Aorta (tissue), 5 donors: Measurements from ENCODE around the gene DLX4. TPM values are rescaled to one million over a fixed set of nuclear protein-coding genes. Genes with fewer than 3 reads are reported as not detected.
A peak's percentile ranks its signal among the peaks of the same experiment; 100 is the strongest.

Experiments used
- ATAC-seq: fragments of 200-7000 bp; cut with Tn5 transposase; one replicate; pipeline ENCODE4 v1.9.1; 2022; ENCODE audit warnings: moderate library complexity; ENCODE audit not compliant: low FRiP score
- DNase-seq, 2 donors: peaks; one replicate each; pipeline ENCODE4 v3.0.0-alpha.2; 2020
- H3K27ac ChIP-seq, 2 donors: one replicate each; pipeline ENCODE4 v1.5.1; 2013; ENCODE audit warnings: low read length in 2 of 2, mild to moderate bottlenecking in 2 of 2, moderate library complexity in 2 of 2, control low read depth in 1 of 2, inconsistent platforms in 1 of 2, low read depth in 1 of 2
- H3K27me3 ChIP-seq, 2 donors: one replicate each; pipeline ENCODE4 v1.6.1; 2013; ENCODE audit warnings: control low read depth in 1 of 2, low read length in 1 of 2, mild to moderate bottlenecking in 1 of 2, moderate library complexity in 1 of 2; ENCODE audit not compliant: insufficient read depth in 2 of 2, control insufficient read depth in 1 of 2
- H3K36me3 ChIP-seq, 2 donors: one replicate each; pipeline ENCODE4 v1.6.1; 2013; ENCODE audit warnings: control low read depth in 1 of 2, low read length in 1 of 2, mild to moderate bottlenecking in 1 of 2; ENCODE audit not compliant: insufficient read depth in 2 of 2, control insufficient read depth in 1 of 2
- H3K4me1 ChIP-seq, 2 donors: one replicate each; pipeline ENCODE4 v1.6.1; 2013; ENCODE audit warnings: low read length in 2 of 2, control low read depth in 1 of 2, mild to moderate bottlenecking in 1 of 2, moderate library complexity in 1 of 2; ENCODE audit not compliant: insufficient read depth in 2 of 2, control insufficient read depth in 1 of 2
- H3K4me3 ChIP-seq, 2 donors: one replicate each; pipeline ENCODE4 v1.5.1; 2013; ENCODE audit warnings: low read length in 2 of 2, control low read depth in 1 of 2, mild to moderate bottlenecking in 1 of 2
- H3K9me3 ChIP-seq: one replicate; pipeline ENCODE4 v1.6.1; 2013; ENCODE audit warnings: mild to moderate bottlenecking, low read length; ENCODE audit not compliant: control insufficient read depth
- WGBS, 2 donors: extraction: QIAGEN DNeasy Blood & Tissue Kit; methylation state at CpG; one replicate each; pipeline ENCODE4 v1.1.7; 2013; 5-methylcytosine and 5-hydroxymethylcytosine counted together
- intact Hi-C, 2 donors: fragments of 100-400 bp; cut with DNase I; formaldehyde crosslinking; loops; one replicate each; pipeline versions ENCODE4 v1.14.2 to v1.15.0; 2022
- long read RNA-seq, 2 donors: library from polyadenylated mRNA; unstranded; transcript quantifications; one replicate each; pipeline ENCODE4 v2.0.0, GENCODE V29; 2020 to 2021
- polyA plus RNA-seq, 2 donors: library from polyadenylated mRNA; stranded (reverse); fragments of 200-250 nt; gene quantifications; one replicate each; pipeline ENCODE4 v1.2.3, GENCODE V29; 2013
- total RNA-seq, 2 donors: library from RNA; stranded (reverse); fragmentation: NEBNext Ultra II Directional; extraction: Animal tissue kit (Norgen Biotek cat#: 25700); gene quantifications; one replicate each; pipeline ENCODE4 v1.2.1, GENCODE V29; 2021
- donor health status: healthy with polysubstance abuse.
- donor health status: Bipolar disorder and iron deficiency.
- donor health status: DM: no; HTN: no; CAD: no.
- donor health status: DM: no; HTN: no; CAD: no.
- donor health status: DM: yes; HTN: yes; CAD: no.

DLX4 gene
- total RNA-seq: under 1 TPM in 1 of 2 donors, not detected in 1; 0.39 TPM
- under 1 TPM in 1 of 2 donors, not detected in 1; 0.50 TPM for polyA plus RNA-seq
- long read RNA-seq, donor 1: 0 reads
- long read RNA-seq, donor 2: 0 reads

GRCh38 chr17:49969134-49969759 is at the start of gene DLX4:
Gene DLX4, plus strand, starts transcription at chr17:49969190. Its CDS starts 279 bp downstream, at chr17:49969469.
- Histone ChIP-seq H3K36me3 (no peaks in the 10 kb centered on the region), H3K27ac (no peak within 1 kb of the TSS), H3K4me1 (no peaks in the 10 kb centered on the region), H3K27me3 (no peaks in the 10 kb centered on the region), H3K9me3 (no peaks in the 10 kb centered on the region), H3K4me3 (peak within 1 kb of the TSS in 1 of 2 donors; percentile 1)
- 3% methylated on average over 45 of the region's 45 CpGs for WGBS, 2 donors
- DNase-seq: peak in 1 of 2 donors; percentile 87
- intact Hi-C loops: no loop called here
- ATAC-seq: no peak

DNA sequence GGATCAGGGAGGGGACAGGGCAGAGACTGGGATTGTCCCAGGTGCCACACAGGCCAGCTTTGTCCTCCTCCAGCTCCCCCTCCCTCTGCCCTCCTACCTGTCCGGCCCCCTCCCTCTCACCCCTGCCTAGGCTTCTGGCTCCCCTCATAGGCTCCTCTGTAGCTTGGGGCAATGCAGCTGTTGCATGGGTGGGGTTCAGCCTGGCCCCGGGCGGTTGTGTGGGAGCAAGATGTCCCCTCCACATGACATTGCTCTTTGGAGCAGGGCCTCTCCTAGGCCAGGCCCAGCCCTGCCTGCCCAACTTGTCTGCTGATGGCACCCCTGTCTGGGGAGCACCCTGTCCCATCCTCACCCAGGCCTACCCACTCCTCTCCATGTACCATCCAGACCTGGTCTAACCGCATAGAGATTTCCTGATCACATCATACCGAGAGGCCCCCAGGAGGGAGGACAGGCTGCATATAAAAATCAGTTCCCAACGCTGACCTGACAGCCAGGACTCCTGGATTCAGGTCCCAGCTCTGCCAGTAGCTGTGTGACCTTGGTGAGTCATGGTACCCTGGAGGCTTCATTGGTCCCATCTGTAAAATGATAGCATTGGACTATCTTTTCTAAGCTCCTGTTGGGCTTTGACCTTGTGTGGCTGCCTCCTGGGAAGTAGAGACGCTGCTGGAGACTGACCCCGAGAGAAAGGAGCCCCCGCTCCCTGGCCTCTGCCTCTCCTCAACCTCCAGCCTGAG is 48.8 kb upstream of the DLX4 start:
- H3K4me3 ChIP-seq: no peak overlapping the region
- no peak for ATAC-seq
- no peak for DNase-seq
- no peaks in the 10 kb centered on the region for H3K36me3 ChIP-seq
- no peak overlapping the region for H3K27ac ChIP-seq
- no peaks in the 10 kb centered on the region for H3K27me3 ChIP-seq
- 92 to 93% methylated on average over 9 of the region's 9 CpGs for WGBS, 2 donors
- H3K9me3 ChIP-seq: no peaks in the 10 kb centered on the region
- H3K4me1 ChIP-seq: no peaks in the 10 kb centered on the region
- intact Hi-C loops: no loop called here

- no peak overlapping the region for H3K27ac ChIP-seq
- WGBS, 2 donors: 84 to 89% methylated on average over 4 of the region's 4 CpGs
- ATAC-seq: no peak
These were observed 46.9 kb upstream of the DLX4 start for GRCh38 chr17:49922095-49922494.

GRCh38 chr17:49924116-49924515 is 44.9 kb upstream of the DLX4 start:
- intact Hi-C loops: no loop called here
- DNase-seq: no peak
- 74 to 80% methylated on average over 14 of the region's 14 CpGs for WGBS, 2 donors
- H3K27me3 ChIP-seq: no peaks in the 10 kb centered on the region
- H3K4me3 ChIP-seq: no peak overlapping the region
- H3K36me3 ChIP-seq: no peaks in the 10 kb centered on the region
- no peak overlapping the region for H3K27ac ChIP-seq
- no peaks in the 10 kb centered on the region for H3K4me1 ChIP-seq
- H3K9me3 ChIP-seq: no peaks in the 10 kb centered on the region
- ATAC-seq: no peak

More at GRCh38 chr17:49922095-49922494, 46.9 kb upstream of the DLX4 start:
- no peaks in the 10 kb centered on the region for H3K9me3 ChIP-seq
- DNase-seq: no peak
- intact Hi-C loops: no loop called here
- H3K36me3 ChIP-seq: no peaks in the 10 kb centered on the region
- no peaks in the 10 kb centered on the region for H3K27me3 ChIP-seq
- no peaks in the 10 kb centered on the region for H3K4me1 ChIP-seq
- no peak overlapping the region for H3K4me3 ChIP-seq

- H3K36me3 ChIP-seq: no peaks in the 10 kb centered on the region
- no peak overlapping the region for H3K27ac ChIP-seq
- no peak overlapping the region for H3K4me3 ChIP-seq
- intact Hi-C loops: no loop called here
- no peaks in the 10 kb centered on the region for H3K4me1 ChIP-seq
- ATAC-seq (no peak), DNase-seq (no peak)
- 93 to 97% methylated on average over 7 of the region's 7 CpGs for WGBS, 2 donors
- H3K9me3 ChIP-seq: no peaks in the 10 kb centered on the region
- no peaks in the 10 kb centered on the region for H3K27me3 ChIP-seq
These were observed 44.4 kb upstream of the DLX4 start for GRCh38 chr17:49924589-49924988.

GRCh38 chr17:49925921-49926320 is 43.1 kb upstream of the DLX4 start:
- H3K27ac ChIP-seq: no peak overlapping the region

DNA sequence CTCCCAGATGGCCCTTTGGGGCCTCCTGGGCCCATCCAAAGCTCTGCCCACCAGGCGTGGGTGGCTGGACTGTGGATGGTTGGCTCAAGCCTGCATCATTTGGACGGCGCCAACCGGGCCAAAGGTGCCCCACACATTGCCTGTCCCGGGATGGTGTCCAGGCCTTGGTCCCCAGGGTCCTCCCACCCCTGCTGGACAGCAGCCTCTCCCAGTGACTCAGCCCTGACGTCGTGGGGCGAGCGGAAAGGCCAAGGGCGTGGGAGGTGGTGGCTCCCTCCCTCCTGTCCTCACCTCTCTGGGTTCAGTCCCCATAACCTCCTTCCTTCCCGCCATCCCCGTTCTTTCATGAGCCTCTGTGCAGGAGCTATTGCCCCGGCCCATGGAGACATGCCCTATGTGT is 42.1 kb upstream of the DLX4 start:
- WGBS, 2 donors: 19 to 31% methylated on average over 10 to 13 of the region's 13 CpGs
- Histone ChIP-seq H3K27me3 (no peaks in the 10 kb centered on the region), H3K27ac (no peak overlapping the region), H3K9me3 (no peaks in the 10 kb centered on the region), H3K36me3 (no peaks in the 10 kb centered on the region), H3K4me3 (no peak overlapping the region), H3K4me1 (no peaks in the 10 kb centered on the region)
- intact Hi-C loops: no loop called here
- DNase-seq: peak; percentile 79 to 95
- ATAC-seq: peak; percentile 62

More at GRCh38 chr17:49925921-49926320, 43.1 kb upstream of the DLX4 start:
- Histone ChIP-seq H3K4me1 (no peaks in the 10 kb centered on the region), H3K36me3 (no peaks in the 10 kb centered on the region), H3K4me3 (no peak overlapping the region), H3K27me3 (no peaks in the 10 kb centered on the region), H3K9me3 (no peaks in the 10 kb centered on the region)
- DNase-seq (no peak), ATAC-seq (no peak)
- intact Hi-C loops: no loop called here
- WGBS, 2 donors: 80 to 83% methylated on average over 9 of the region's 9 CpGs

DNA sequence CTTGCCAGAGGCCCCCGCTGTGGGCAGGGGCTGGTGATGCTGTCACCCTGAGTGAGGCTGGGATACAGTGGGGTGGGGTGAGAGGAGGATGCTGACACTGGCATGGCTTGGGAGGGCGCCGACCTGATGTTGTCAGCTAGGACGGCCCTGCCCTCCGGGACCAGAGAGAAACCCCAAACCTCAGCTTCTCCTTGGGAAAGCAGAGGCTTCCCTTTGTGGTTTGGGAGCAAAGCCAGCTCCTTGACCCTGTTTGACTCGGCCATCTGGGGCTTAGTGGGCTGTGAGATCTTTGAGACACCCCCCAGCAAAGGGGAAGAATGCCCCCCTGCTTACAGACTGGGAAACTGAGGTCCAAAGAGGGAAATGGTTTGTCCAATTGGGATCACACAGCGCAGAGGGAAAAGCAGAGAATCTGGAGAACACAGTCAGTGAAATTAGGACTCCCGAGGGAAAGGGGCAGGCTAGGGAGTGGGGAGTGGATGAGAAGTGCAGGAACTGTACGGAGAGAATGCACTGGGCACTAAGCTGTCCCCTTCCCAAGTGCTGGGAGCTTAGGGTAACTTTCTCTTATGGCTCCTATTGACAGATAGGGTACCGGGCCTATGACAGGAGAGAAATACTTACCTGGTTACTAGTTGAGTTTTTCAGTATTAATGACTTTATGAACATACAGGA is 40.7 kb upstream of the DLX4 start:
- H3K4me1 ChIP-seq: no peaks in the 10 kb centered on the region
- H3K9me3 ChIP-seq: no peaks in the 10 kb centered on the region
- H3K4me3 ChIP-seq: no peak overlapping the region
- intact Hi-C loops: no loop called here
- H3K27me3 ChIP-seq: no peaks in the 10 kb centered on the region
- no peak for ATAC-seq
- no peaks in the 10 kb centered on the region for H3K36me3 ChIP-seq
- H3K27ac ChIP-seq: no peak overlapping the region
- DNase-seq: no peak
- WGBS, 2 donors: 68 to 74% methylated on average over 10 of the region's 10 CpGs
